KMS-11 (cell line): ENCODE results near the gene TASP1.

Experiments used
- H2AFZ ChIP-seq: fragments of 200-600 bp; sonication (generic); 2 replicates; pipeline ENCODE4 v1.6.1; 2016; ENCODE audit warnings: antibody characterized with exemption, mixed run types, low read depth
- H3K27ac ChIP-seq: fragments of 200-600 bp; sonication (generic); 2 replicates; pipeline ENCODE4 v1.6.1; 2016; ENCODE audit warnings: mild to moderate bottlenecking, mixed run types
- H3K27me3 ChIP-seq: fragments of 200-600 bp; sonication (generic); 2 replicates; pipeline ENCODE4 v1.6.1; 2017; ENCODE audit warnings: mild to moderate bottlenecking, low read depth, mixed run types, moderate library complexity; ENCODE audit not compliant: insufficient read depth
- H3K36me3 ChIP-seq: fragments of 200-600 bp; sonication (generic); 2 replicates; pipeline ENCODE4 v1.6.1; 2017; ENCODE audit warnings: mild to moderate bottlenecking, mixed run types; ENCODE audit not compliant: insufficient read depth
- H3K4me1 ChIP-seq: fragments of 200-600 bp; sonication (generic); 2 replicates; pipeline ENCODE4 v1.6.1; 2016; ENCODE audit warnings: mild to moderate bottlenecking, low read depth, mixed run types; ENCODE audit not compliant: poor library complexity, severe bottlenecking
- H3K4me2 ChIP-seq: fragments of 200-600 bp; sonication (generic); 2 replicates; pipeline ENCODE4 v1.7.0; 2016; ENCODE audit warnings: mild to moderate bottlenecking, mixed run types
- H3K4me3 ChIP-seq: fragments of 200-600 bp; sonication (generic); IDR thresholded peaks from 2 replicates; pipeline ENCODE4 v1.6.1; 2017; ENCODE audit warnings: low read depth, low read length, mixed read lengths; ENCODE audit not compliant: insufficient read depth
- H3K79me2 ChIP-seq: fragments of 200-600 bp; sonication (generic); 2 replicates; pipeline ENCODE4 v1.6.1; 2016; ENCODE audit warnings: low read depth, mixed run types; ENCODE audit not compliant: insufficient read depth
- H3K9ac ChIP-seq: fragments of 200-600 bp; sonication (generic); 2 replicates; pipeline ENCODE4 v1.6.1; 2016; ENCODE audit warnings: mild to moderate bottlenecking, mixed run types
- H4K20me1 ChIP-seq: fragments of 200-600 bp; sonication (generic); 2 replicates; pipeline ENCODE4 v1.6.1; 2016; ENCODE audit warnings: mild to moderate bottlenecking, mixed run types; ENCODE audit not compliant: insufficient read depth
- CTCF ChIP-seq: fragments of 200-600 bp; sonication (generic); conservative IDR thresholded peaks from 2 replicates; pipeline ENCODE4 v1.6.1; 2017; ENCODE audit warnings: low read depth, mild to moderate bottlenecking, antibody characterized with exemption, low read length, moderate library complexity, mixed read lengths

The TASP1 gene

GRCh38 chr20:13455713-13456112, 183.0 kb downstream of the TASP1 start:
- Histone ChIP-seq H3K27me3 (no peaks in the 10 kb centered on the region), H3K4me1 (no peaks in the 10 kb centered on the region), H3K27ac (no peak overlapping the region), H3K4me2 (no peak overlapping the region), H3K9ac (no peak overlapping the region), H3K4me3 (no peak overlapping the region), H3K36me3 (no peaks in the 10 kb centered on the region), H3K79me2 (no peaks in the 10 kb centered on the region), H4K20me1 (no peaks in the 10 kb centered on the region), H2AFZ (no peak overlapping the region)
- no peak for TF ChIP-seq CTCF

GRCh38 chr20:13453367-13453766, 185.4 kb downstream of the TASP1 start:
- no peak overlapping the region for H3K4me3 ChIP-seq
- no peaks in the 10 kb centered on the region for H3K27me3 ChIP-seq
- H4K20me1 ChIP-seq = no peaks in the 10 kb centered on the region
- H3K9ac ChIP-seq = no peak overlapping the region
- H2AFZ ChIP-seq = no peak overlapping the region
- no peak overlapping the region for H3K27ac ChIP-seq
- no peaks in the 10 kb centered on the region for H3K79me2 ChIP-seq
- H3K4me2 ChIP-seq = no peak overlapping the region
- no peaks in the 10 kb centered on the region for H3K36me3 ChIP-seq
- no peak for TF ChIP-seq CTCF
- no peaks in the 10 kb centered on the region for H3K4me1 ChIP-seq

- Histone ChIP-seq H3K4me1 (no peaks in the 10 kb centered on the region), H3K27ac (no peak overlapping the region)
- no peak for TF ChIP-seq CTCF
Measured at GRCh38 chr20:13452470-13453124, 186.1 kb downstream of the TASP1 start.

GRCh38 chr20:13449868-13450434, 188.8 kb downstream of the TASP1 start:
- no peaks in the 10 kb centered on the region for H3K79me2 ChIP-seq
- no peaks in the 10 kb centered on the region for H3K36me3 ChIP-seq
- no peaks in the 10 kb centered on the region for H3K4me1 ChIP-seq
- H3K27ac ChIP-seq = no peak overlapping the region
- H3K4me2 ChIP-seq = no peak overlapping the region
- H2AFZ ChIP-seq = no peak overlapping the region
- no peak for TF ChIP-seq CTCF
- H3K9ac ChIP-seq = no peak overlapping the region
- H3K4me3 ChIP-seq = no peak overlapping the region
- no peaks in the 10 kb centered on the region for H3K27me3 ChIP-seq
- no peaks in the 10 kb centered on the region for H4K20me1 ChIP-seq

More at GRCh38 chr20:13452470-13453124, 186.1 kb downstream of the TASP1 start:
- no peaks in the 10 kb centered on the region for H3K36me3 ChIP-seq
- no peaks in the 10 kb centered on the region for H4K20me1 ChIP-seq
- H3K9ac ChIP-seq = no peak overlapping the region
- H3K4me3 ChIP-seq = no peak overlapping the region
- no peak overlapping the region for H2AFZ ChIP-seq
- H3K27me3 ChIP-seq = no peaks in the 10 kb centered on the region
- no peak overlapping the region for H3K4me2 ChIP-seq
- no peaks in the 10 kb centered on the region for H3K79me2 ChIP-seq
